Lung (tissue), 12 donors: ENCODE results near the gene RFX4. TPM values are rescaled to one million over a fixed set of nuclear protein-coding genes. Genes with fewer than 3 reads are reported as not detected.

Source experiments
- ATAC-seq: fragments of 200-7000 bp; cut with Tn5 transposase; one replicate; pipeline ENCODE4 v1.9.1; 2020; ENCODE audit warnings: moderate number of reproducible peaks; ENCODE audit not compliant: insufficient read depth, low FRiP score
- DNase-seq, 3 donors: peaks; one replicate each; pipeline ENCODE4 v3.0.0-alpha.2; 2013 to 2017
- H3K27ac ChIP-seq, 2 donors: one replicate each; pipeline ENCODE4 v1.5.1; 2013; ENCODE audit warnings: mild to moderate bottlenecking in 2 of 2, moderate library complexity in 2 of 2, control low read depth in 1 of 2, inconsistent platforms in 1 of 2, low read depth in 1 of 2, low read length in 1 of 2
- H3K27me3 ChIP-seq, 3 donors: one replicate each; pipeline ENCODE4 v1.5.1; 2013; ENCODE audit warnings: low read length in 2 of 3; ENCODE audit not compliant: control insufficient read depth in 3 of 3, insufficient read depth in 3 of 3
- H3K36me3 ChIP-seq, 4 donors: one replicate each; pipeline ENCODE4 v1.5.1; 2013; ENCODE audit warnings: low read length in 4 of 4, mild to moderate bottlenecking in 1 of 4, moderate library complexity in 1 of 4; ENCODE audit not compliant: control insufficient read depth in 4 of 4, insufficient read depth in 4 of 4
- H3K4me1 ChIP-seq, 5 donors: one replicate each; pipeline ENCODE4 v1.5.1; 2013; ENCODE audit warnings: low read length in 5 of 5, mild to moderate bottlenecking in 2 of 5, moderate library complexity in 1 of 5; ENCODE audit not compliant: control insufficient read depth in 5 of 5, insufficient read depth in 5 of 5
- H3K4me3 ChIP-seq: one replicate; pipeline ENCODE4 v1.5.1; 2013; ENCODE audit warnings: mild to moderate bottlenecking, control low read depth, moderate library complexity
- H3K9ac ChIP-seq, 2 donors: one replicate each; pipeline ENCODE4 v1.5.1; 2013; ENCODE audit warnings: low read length in 2 of 2, control low read depth in 1 of 2; ENCODE audit not compliant: insufficient read depth in 1 of 2
- H3K9me3 ChIP-seq, 4 donors: one replicate each; pipeline ENCODE4 v1.5.1; 2013; ENCODE audit warnings: low read length in 3 of 4, mild to moderate bottlenecking in 1 of 4, moderate library complexity in 1 of 4; ENCODE audit not compliant: control insufficient read depth in 4 of 4, insufficient read depth in 3 of 4
- WGBS, 2 donors: extraction: QIAGEN DNeasy Blood & Tissue Kit; methylation state at CpG; one replicate each; pipeline ENCODE4 v1.1.7; 2013; 5-methylcytosine and 5-hydroxymethylcytosine counted together
- polyA plus RNA-seq, 2 donors: library from polyadenylated mRNA; stranded (reverse); fragments of 200-250 nt; gene quantifications; one replicate each; pipeline ENCODE4 v1.2.1, GENCODE V29; 2013
- total RNA-seq, 2 donors: library from RNA; depleted of rRNA in 1 of 2; stranded (reverse); fragments of >200 nt in 1 of 2; gene quantifications; one replicate each; pipeline ENCODE4 v1.2.1, GENCODE V29; 2014 to 2021
- TF ChIP-seq, protein P1 (sequence below): IDR thresholded peaks from 2 replicates; pipeline ENCODE4 v1.5.1; 2012; ENCODE audit warnings: mild to moderate bottlenecking; ENCODE audit errors: control extremely low read depth, extremely low read depth
- donor health status: control.
- donor health status: control.
- donor health status: Bipolar disorder and iron deficiency.
- donor health status: healthy.
- donor health status: DM: yes; HTN: yes; CAD: no.

RFX4 gene
- total and polyA plus RNA-seq, 4 donors, result not detected

DNA sequence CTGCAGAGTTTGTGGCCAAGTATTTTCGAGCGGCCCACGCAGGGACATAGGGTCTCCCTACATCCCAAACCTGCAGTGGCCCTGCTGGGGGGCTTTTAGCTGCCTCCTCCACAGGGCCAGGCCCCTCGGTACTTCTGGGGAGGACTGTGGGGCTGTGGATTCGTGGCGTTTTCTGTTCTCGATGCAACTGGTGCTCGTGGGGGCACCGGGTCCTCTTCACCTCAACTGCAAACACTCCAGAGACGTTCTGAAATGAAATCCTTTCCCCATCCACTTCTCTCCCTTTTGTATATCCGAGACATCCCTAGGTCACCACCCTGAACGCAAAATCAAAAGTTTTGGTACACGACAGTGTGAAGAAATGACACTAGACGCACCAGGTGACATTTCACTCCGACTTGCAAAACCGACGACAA is 2.3 kb downstream of the RFX4 start:
- H3K27me3 ChIP-seq, result peaks cover 23 to 94% (median 83%) of the 10 kb centered on the region in 3 donors
- H3K9me3 ChIP-seq, result peaks cover 0 to 2% (median 0%) of the 10 kb centered on the region in 4 donors
- ATAC-seq, result no peak
- H3K4me3 ChIP-seq, result no peak overlapping the region
- H3K27ac ChIP-seq, result no peak overlapping the region
- no peak overlapping the region for H3K9ac ChIP-seq
- WGBS, 2 donors, result 2 to 4% methylated on average over 17 of the region's 17 CpGs
- TF ChIP-seq, protein P1, sequence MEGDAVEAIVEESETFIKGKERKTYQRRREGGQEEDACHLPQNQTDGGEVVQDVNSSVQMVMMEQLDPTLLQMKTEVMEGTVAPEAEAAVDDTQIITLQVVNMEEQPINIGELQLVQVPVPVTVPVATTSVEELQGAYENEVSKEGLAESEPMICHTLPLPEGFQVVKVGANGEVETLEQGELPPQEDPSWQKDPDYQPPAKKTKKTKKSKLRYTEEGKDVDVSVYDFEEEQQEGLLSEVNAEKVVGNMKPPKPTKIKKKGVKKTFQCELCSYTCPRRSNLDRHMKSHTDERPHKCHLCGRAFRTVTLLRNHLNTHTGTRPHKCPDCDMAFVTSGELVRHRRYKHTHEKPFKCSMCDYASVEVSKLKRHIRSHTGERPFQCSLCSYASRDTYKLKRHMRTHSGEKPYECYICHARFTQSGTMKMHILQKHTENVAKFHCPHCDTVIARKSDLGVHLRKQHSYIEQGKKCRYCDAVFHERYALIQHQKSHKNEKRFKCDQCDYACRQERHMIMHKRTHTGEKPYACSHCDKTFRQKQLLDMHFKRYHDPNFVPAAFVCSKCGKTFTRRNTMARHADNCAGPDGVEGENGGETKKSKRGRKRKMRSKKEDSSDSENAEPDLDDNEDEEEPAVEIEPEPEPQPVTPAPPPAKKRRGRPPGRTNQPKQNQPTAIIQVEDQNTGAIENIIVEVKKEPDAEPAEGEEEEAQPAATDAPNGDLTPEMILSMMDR, result no peak
- H3K4me1 ChIP-seq, result peaks cover 0 to 28% (median 10%) of the 10 kb centered on the region in 5 donors
- H3K36me3 ChIP-seq, result no peaks in the 10 kb centered on the region
- DNase-seq, result no peak

DNA sequence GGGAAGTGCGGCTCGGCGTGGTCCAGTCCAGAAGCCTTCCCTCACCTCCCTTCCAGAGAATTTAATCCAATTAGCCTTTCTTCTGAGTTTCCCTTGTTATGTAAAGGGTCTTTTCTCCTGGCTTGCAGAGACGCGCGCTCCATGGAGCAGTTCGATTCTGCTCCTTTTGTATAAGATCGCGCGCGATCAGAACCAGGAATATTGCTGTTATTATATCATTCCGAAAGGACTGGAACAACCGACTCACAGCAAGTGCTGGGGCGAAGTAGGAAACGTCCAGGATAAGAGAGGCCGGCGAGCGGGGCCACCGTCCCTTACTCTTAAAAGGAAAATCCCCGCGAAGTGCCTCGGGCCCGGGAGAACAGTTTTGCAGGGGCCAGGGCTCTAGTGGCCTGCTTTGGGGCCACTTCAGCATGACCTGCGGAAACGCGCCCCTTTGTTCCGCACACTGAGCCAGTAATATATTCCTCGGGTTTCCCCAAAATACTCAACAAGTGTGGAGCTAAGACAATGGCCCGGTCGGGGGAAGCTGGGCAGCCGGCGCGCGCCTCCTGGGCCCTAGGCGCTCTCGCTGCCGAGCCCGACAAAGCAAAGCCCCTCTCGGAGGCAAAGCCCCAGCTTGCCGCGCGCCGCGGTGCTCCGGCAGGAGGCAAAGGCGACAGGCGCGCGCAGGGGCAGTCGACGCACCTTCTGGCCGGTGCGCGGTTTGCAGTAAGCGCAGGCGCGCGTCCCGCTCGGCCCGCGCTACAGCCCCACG is 2.9 kb downstream of the RFX4 start:
- no peaks in the 10 kb centered on the region for H3K36me3 ChIP-seq
- TF ChIP-seq, protein P1, result no peak
- peaks cover 0 to 2% (median 0%) of the 10 kb centered on the region in 4 donors for H3K9me3 ChIP-seq
- ATAC-seq (no peak), DNase-seq (peak; percentile 7 to 17 (median 11))
- peaks cover 0 to 28% (median 10%) of the 10 kb centered on the region in 5 donors for H3K4me1 ChIP-seq
- WGBS, 2 donors, result 2 to 3% methylated on average over 52 to 63 of the region's 63 CpGs
- H3K9ac ChIP-seq, result no peak overlapping the region
- no peak overlapping the region for H3K4me3 ChIP-seq
- H3K27me3 ChIP-seq, result peaks cover 18 to 94% (median 83%) of the 10 kb centered on the region in 3 donors
- H3K27ac ChIP-seq, result no peak overlapping the region

DNA sequence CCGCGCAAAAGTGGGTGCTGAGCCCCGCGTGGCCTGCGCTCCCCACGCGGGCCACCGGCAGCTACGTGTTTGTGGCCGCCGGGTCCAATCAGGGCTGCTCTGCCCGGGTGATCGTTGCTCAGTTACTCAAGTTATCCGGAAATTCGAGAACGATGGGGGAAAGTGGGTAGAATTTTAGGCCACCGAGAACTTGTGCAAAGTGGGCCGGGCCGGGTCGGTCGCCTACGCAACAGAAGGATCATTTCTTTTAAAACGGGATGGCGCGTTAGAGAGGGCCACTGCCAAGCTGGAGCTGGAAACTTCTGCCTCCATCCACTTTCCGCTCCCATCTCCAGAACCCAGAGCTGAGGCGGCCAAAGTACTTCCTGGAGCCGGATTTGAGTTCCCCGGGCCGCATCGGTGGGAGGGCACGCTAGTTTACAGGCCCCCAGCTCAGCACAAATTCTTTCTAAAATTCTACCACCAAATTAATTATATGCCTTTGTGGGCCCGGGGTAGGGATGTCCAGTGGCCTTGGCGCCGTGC is 3.5 kb downstream of the RFX4 start:
- no peak for DNase-seq
- H3K27me3 ChIP-seq, result peaks cover 18 to 92% (median 81%) of the 10 kb centered on the region in 3 donors
- peaks cover 0 to 2% (median 0%) of the 10 kb centered on the region in 4 donors for H3K9me3 ChIP-seq
- H3K27ac ChIP-seq, result no peak overlapping the region
- ATAC-seq, result no peak
- H3K4me1 ChIP-seq, result peaks cover 0 to 28% (median 10%) of the 10 kb centered on the region in 5 donors
- H3K4me3 ChIP-seq, result no peak overlapping the region
- TF ChIP-seq, protein P1, result no peak
- H3K36me3 ChIP-seq, result no peaks in the 10 kb centered on the region
- no peak overlapping the region for H3K9ac ChIP-seq
- WGBS, 2 donors, result 2 to 3% methylated on average over 35 of the region's 35 CpGs
